ENCODE results near the gene CDH13.

GRCh38 chr16:83374979-83375378 is 748.2 kb downstream of the CDH13 start:
- no peak for TF ChIP-seq CTCF (IDR thresholded peaks at IDR 0.05)
- no peak for TF ChIP-seq POLR2A (IDR thresholded peaks at IDR 0.05)

Measured in adrenal gland (tissue), 5 donors.